SK-N-SH (cell line): ENCODE results near the gene DYNLT1.

Experiments
- CTCF ChIP-seq: fragments of 200-600 bp; sonication (generic); IDR thresholded peaks from 2 replicates; pipeline ENCODE4 v1.6.1; 2017; ENCODE audit warnings: antibody characterized with exemption, mild to moderate bottlenecking, moderate library complexity
- EZH2phosphoT487 ChIP-seq: fragments of 200-600 bp; sonication (generic); IDR thresholded peaks from 2 replicates; pipeline ENCODE4 v1.6.1; 2017; ENCODE audit warnings: low read depth, mixed run types, mild to moderate bottlenecking, antibody characterized with exemption, moderate library complexity, borderline replicate concordance
- SIN3A ChIP-seq: IDR thresholded peaks from 2 replicates; pipeline ENCODE4 v1.6.1; 2012; ENCODE audit warnings: low read depth, mild to moderate bottlenecking, low read length, moderate library complexity, borderline replicate concordance
- TF ChIP-seq, protein P1 (sequence below): IDR thresholded peaks from 2 replicates; pipeline ENCODE4; 2012

- TF ChIP-seq CTCF (no peak), SIN3A (no peak), EZH2phosphoT487 (no peak)
- TF ChIP-seq, protein P1, sequence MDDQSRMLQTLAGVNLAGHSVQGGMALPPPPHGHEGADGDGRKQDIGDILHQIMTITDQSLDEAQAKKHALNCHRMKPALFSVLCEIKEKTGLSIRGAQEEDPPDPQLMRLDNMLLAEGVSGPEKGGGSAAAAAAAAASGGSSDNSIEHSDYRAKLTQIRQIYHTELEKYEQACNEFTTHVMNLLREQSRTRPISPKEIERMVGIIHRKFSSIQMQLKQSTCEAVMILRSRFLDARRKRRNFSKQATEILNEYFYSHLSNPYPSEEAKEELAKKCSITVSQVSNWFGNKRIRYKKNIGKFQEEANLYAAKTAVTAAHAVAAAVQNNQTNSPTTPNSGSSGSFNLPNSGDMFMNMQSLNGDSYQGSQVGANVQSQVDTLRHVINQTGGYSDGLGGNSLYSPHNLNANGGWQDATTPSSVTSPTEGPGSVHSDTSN: no peak
These were observed 9.0 kb downstream of the DYNLT1 start for GRCh38 chr6:158635427-158636073.
